GM19099 (cell line): ENCODE data around the gene SYNE1.

Experiments used
- POLR2A ChIP-seq: IDR thresholded peaks from 3 replicates; pipeline ENCODE4 v1.6.1; 2011; ENCODE audit warnings: low read depth; ENCODE audit not compliant: insufficient read length; ENCODE audit errors: extremely low read depth

The SYNE1 gene

DNA sequence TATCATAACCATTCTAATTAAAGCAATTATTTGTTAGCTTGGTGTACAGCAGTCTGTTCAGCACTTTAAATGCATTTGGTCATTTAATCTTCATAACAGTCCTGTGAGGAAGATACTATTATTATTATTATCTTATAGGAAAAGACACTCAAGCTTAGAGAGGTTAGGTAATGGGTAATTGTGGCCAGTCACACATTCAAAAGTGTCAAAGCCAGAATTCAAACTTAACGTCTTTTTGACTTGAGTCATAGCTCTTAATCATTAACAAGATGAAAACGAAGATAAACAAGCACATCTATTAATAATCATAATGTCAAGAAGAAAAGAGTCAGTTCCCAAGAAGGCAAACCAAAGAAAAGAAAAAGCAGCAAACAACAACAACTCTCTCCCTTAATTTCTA is 251.0 kb downstream of the SYNE1 start:
- no peak for TF ChIP-seq POLR2A

DNA sequence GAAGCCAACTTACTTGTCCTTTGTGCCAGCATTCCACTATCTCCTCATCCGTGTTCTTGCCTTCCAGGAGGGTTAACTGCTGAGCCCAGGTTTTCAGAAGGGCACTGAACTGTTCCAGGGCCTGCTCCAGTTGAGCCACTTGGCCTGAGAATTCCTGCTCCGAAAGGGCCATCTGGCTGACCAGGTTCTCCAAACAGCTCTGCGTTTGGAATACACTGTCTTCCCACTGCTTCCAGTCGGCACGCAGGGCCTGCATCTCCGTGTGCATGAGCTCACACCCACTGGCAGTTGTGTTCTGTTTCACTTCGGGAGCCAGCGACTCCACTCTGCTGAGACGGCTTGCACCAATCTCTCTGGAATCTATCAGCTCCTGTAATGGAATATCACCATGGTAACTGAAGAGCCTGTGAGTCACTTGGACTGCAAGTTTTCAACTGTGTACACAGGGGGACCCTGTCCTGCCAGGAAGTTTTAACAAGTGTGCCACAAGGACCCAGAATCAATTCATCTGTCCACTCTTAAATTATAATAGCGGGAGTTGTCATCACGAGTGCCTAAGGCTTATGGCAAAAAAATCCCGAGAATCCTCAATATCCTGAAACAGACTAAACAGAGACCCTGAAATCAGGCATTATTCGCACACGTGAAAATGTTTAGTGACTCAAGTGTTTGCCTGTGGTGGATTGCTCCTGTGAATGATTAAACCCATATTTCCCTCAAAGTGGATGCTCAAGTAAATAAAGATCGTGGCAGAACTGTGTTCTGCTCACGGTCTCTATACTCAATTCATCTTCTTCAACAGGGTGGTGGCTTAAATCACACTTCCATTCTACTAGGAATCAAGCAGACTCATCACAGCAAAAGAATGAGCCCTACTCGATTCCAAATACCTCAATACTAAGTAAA is 255.9 kb downstream of the SYNE1 start:
- TF ChIP-seq POLR2A: no peak

DNA sequence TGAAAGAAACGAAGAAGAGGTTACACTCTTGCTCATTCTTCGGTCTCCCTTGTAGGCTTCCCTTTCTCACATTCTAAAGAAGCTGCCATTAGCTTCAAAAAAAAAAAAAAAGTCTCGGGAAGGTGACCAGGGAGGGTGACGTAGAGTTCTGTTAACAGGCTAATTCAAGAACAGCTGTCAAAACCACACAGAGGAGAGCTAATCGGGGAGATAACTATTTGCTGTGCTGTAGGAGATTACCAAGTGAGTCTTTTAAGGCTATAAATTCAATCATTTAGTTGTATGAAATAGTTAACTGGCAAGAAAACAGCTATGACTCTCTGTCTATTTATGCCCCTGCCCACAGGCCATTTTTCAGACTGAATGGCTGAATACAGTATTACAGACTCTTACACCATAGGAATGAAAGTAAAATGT is 256.8 kb downstream of the SYNE1 start:
- no peak for TF ChIP-seq POLR2A

DNA sequence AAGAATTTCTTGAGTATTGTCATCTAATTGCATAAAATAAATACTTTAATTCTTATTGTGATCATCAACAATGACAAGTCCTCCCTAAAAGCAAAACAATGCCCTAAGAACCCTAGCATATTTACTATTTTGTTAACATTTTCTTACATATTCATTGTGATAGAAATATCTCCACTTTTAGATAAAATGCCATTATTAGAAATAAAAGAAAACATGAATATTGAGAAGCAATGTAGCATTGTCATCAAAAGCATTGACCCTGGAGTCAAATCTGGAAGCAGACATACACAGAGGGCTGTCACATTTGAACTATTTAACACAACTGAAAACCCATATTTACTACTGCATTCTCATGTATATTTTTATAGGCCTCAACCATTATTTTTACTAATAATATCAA is 257.7 kb downstream of the SYNE1 start:
- no peak for TF ChIP-seq POLR2A

DNA sequence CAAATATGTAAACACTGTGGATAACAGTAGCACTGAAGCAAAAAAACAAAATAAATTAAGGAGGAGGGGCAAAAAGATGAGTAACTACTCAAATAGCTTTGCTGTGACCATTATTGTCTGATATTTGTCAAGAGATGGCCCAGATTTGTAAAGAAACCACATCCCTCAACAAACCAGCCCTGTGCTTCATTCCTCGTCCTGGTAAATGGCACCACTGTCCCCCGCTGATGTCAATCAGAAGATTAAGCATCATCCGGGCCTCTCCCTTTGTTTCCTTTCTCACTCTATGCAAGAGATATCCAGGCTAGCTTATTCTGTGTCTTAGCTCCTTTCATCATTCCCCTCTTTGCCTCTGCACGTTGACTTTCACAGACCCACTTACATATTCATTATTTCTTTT is 259.0 kb downstream of the SYNE1 start:
- TF ChIP-seq POLR2A: no peak

DNA sequence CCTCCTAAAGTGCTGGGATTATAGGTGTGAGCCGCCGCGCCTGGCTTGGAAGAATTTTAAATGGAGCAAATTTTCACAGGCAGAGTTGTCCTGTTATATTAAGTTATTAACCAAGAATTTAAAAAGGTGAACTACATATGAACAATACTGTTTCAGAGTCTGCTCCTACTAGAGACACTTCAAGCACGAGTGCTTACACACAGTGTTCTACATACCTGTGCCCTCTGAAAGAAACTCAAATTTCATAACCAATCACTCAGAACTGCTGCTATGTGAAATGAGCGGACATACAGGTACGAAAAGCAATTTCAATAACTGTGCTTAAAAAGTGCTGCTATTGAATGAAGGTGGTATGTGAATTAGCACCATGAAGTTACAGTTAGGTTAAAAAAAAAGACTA is 262.0 kb downstream of the SYNE1 start:
- no peak for TF ChIP-seq POLR2A

DNA sequence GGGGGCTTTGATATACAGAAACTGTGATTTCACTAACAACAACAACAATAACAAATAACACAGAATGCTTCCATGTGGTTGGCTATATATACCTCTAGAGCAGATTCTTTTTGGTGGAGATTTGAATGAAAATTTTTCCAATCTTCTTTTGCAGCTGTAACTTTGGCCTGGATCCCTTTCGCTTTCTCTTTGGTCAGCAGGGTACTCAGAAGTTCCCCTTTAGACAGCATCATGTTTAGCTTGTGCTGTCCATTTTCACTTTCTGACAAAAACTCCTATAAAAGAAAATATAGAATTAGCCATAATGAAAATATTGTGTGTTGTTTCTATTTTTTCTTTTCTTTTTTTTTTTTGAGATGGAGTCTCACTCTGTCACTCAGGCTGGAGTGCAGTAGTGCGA is 264.2 kb downstream of the SYNE1 start:
- no peak for TF ChIP-seq POLR2A

DNA sequence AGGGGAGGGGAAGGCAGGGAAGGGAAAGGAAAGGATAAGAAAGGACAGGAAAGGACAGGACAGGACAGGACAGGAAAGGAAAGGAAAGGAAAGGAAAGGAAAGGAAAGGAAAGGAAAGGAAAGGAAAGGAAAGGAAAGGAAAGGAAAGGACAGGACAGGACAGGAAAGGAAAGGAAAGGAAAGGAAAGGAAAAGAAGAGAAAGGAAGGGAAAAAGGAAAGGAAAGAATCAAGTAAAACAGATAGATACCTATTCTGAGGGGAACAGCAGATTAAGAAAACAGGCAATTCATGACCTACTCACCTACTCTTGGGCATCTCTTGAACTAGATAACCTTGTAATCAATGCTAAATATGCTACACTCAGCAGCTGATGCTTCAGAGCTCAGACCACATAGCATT is 265.4 kb downstream of the SYNE1 start:
- TF ChIP-seq POLR2A: no peak

DNA sequence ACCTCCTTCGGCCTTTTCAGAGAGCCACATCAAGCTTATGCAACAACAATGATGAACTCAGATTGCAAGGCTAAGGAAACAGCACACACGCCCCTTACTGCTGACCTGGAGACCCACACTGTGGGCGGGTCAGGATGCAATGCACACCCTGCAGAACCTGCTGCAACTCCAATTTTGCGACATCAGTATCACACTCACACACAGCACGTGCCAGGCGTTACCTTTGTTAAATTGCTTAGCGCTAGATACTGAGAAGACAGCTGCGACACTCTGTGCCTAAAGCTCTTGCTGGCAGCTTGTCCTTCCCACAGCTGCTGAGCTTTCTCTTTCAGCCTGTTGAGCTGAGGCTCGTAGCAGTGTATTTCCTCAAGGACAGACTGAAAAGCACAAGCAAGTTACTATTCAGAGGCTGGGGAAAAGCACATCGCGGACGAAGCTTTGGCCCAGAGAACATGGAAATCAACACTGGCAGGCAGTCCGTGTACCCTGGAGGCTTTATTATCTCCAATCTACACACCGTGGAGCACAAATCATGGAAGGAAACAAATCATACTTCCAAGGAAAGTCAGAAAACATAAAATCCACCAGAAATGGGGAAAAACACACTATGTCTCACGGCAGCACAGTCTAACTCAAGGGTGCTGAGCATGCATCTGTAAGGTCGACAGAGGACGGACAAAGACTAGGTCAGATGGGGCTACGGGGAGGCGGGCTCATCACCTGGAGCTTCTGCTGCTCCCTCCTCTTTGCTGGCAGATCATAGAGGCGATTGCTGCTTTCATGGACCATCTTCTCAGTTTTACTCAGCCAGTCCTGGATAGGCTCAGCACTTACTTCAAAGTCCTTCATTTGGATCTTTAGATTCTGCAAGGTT is 268.2 kb downstream of the SYNE1 start:
- no peak for TF ChIP-seq POLR2A

DNA sequence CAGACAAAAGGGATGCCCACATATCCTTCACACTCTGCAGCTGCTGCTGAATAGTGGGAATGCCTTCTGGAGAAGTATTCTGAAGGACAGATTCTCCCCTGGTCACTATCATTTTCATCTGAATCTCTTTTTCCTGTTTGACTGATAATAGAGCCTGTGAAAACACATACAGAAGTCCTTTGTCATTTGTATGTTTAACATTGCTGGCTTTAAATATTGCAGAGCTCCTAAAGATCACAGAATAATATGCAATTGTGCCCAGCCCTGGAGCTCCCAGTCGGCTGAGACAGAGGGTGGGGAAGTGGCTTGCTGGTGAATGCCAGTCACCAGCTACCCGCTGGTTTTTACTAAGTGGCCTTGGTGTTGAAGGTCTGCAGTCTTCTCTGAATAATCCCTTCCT is 272.3 kb downstream of the SYNE1 start:
- no peak for TF ChIP-seq POLR2A

DNA sequence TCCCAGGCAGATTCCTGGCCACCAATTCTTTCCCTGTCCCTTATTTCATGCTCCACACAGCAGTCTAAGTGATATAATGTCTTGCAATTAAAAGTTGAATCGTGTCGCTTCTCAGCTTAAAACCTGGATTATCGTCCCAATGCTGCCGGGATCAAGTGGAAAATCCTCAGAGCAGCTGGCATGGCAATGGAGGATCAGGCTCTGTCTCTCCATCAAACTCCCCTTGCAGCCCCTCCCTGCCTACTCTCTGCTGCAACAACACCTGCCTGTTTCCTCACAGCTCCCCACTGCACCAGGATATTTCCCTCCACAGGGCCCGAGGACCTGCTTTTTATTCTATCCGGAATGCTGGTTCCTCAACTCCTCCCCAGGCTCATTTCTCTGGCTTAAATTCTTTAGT is 277.1 kb downstream of the SYNE1 start:
- TF ChIP-seq POLR2A: no peak

DNA sequence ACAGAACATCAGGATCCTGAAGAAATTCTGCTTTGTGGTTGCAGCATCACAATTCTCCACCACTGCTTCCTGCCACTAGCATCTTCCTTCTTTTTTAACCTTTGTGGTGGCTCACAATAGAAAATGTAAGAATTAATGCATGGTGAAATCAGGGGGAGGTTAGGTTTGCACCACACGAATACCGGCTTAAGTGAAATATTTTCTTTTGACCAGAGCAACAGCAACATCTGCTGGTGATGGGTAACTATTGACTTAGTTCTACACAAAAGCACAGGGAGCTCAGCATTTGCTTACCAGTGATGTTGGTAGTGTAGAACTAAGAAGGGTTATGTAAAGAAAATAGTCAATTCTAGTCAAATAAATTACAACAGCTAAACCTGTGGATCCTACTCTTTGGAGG is 280.5 kb downstream of the SYNE1 start:
- no peak for TF ChIP-seq POLR2A

DNA sequence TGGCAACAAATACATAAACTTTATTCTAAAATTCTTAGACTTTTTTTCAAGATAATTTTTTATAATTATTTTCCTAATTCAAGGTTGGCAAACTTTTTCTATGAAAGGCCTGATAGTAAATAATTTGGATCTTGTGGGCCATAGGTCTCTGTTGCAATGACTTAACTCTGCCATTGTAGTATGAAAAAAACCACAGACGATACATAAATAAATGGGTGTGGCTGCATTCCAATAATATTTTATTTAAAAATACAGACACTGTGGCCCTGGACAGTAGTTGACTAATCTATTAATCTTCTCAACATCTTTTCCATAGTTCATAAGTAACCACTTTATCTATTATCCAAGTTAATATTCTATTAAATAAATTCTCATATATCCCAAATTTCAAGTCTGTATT is 281.1 kb downstream of the SYNE1 start:
- no peak for TF ChIP-seq POLR2A

DNA sequence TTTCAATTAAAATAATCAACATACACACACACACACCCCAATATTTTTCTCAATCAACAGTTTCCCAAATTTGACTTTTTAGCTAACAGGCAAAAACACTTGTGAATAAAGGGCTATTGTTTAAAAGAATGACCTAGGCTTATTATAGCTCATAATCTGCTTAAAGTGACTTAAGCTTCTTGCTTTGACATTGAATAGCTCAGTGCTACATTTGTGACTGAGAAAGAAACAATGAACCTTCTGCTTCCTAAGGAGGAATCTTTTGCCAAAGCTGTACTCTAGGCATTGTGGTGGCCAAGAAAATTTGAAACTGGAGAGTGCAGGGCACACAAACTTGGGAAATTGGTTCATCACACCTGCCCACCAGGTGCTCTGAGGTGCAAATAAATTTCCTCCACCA is 282.0 kb downstream of the SYNE1 start:
- TF ChIP-seq POLR2A: no peak

DNA sequence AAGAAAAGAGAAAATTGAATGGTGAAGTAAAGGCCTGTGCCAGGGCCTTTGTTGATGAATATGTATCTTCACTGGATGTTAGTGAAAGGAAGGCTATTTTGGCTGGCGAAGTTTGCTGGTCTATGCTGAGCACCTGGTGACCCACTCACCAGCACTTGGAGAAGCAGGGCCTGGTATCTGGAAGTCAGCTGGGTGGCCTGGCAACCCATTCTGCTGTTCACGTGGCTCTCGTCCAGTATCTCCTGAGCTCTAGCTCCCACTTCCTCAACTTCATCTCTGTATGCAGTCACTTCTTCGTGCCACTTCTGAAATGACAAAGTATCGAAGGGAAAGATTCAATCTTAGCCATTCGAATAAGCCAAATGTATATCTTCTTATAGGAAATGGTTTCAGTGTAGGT is 283.7 kb downstream of the SYNE1 start:
- no peak for TF ChIP-seq POLR2A

DNA sequence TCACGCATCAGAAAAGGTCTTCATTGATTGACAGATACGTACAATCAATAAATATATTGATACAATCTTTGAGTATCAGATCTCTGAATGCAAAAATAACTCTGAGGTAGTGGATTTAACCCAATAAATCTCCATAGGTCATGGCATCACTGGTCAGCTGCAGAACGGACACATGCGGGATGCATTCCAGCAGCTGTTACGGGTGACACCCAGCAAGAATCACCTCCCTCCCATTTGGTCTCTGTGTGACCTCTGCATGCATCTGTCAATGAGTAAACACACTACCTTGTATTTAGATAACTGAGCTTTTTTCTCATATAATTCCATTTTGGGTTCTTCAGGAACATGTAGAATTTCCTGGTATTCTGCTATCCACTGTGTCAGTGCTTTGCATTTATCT is 285.4 kb downstream of the SYNE1 start:
- TF ChIP-seq POLR2A: no peak
